NK-92 treated with Interleukin-12 subunit alpha and Interleukin-12 subunit beta, amount 100 ng/mL, for 24 hours (cell line): ENCODE measurements around the gene BMAL1.
A peak's percentile ranks its signal among the peaks of the same experiment; 100 is the strongest.

Source experiments
- DNase-seq: peaks from one replicate; lab custom pipeline; 2025; lab: John Stamatoyannopoulos, UW

The BMAL1 gene

GRCh38 chr11:13316528-13316961 is 39.0 kb downstream of the BMAL1 start:
- DNase-seq, result no peak

GRCh38 chr11:13317293-13318080 is 39.9 kb downstream of the BMAL1 start:
- DNase-seq, result no peak

- DNase-seq, result no peak
Measured at GRCh38 chr11:13318498-13319295, 41.1 kb downstream of the BMAL1 start.

- no peak for DNase-seq
Measured at GRCh38 chr11:13320688-13321087, 43.1 kb downstream of the BMAL1 start.

GRCh38 chr11:13321431-13321830 is 43.8 kb downstream of the BMAL1 start:
- DNase-seq, result no peak

- DNase-seq, result no peak
Measured at GRCh38 chr11:13324141-13324540, 46.6 kb downstream of the BMAL1 start.

- DNase-seq, result no peak
Measured at GRCh38 chr11:13324709-13325108, 47.1 kb downstream of the BMAL1 start.

GRCh38 chr11:13327421-13327820 is 49.8 kb downstream of the BMAL1 start:
- no peak for DNase-seq

- DNase-seq, result no peak
Measured at GRCh38 chr11:13328286-13328685, 50.7 kb downstream of the BMAL1 start.

GRCh38 chr11:13329670-13330356 is 52.2 kb downstream of the BMAL1 start:
- DNase-seq, result no peak

- DNase-seq, result no peak
Measured at GRCh38 chr11:13332124-13332523, 54.5 kb downstream of the BMAL1 start.

GRCh38 chr11:13333456-13333957 is 55.9 kb downstream of the BMAL1 start:
- no peak for DNase-seq

- no peak for DNase-seq
Measured at GRCh38 chr11:13334034-13334786, 56.6 kb downstream of the BMAL1 start.

- DNase-seq, result peak; percentile 56
Measured at GRCh38 chr11:13335319-13335718, 57.7 kb downstream of the BMAL1 start.

GRCh38 chr11:13336246-13336878 is 58.8 kb downstream of the BMAL1 start:
- no peak for DNase-seq

- no peak for DNase-seq
Measured at GRCh38 chr11:13338019-13338426, 60.4 kb downstream of the BMAL1 start.

- DNase-seq, result no peak
Measured at GRCh38 chr11:13338427-13339069, 61.0 kb downstream of the BMAL1 start.

GRCh38 chr11:13339195-13340153 is 61.9 kb downstream of the BMAL1 start:
- DNase-seq, result no peak

GRCh38 chr11:13341026-13341425 is 63.4 kb downstream of the BMAL1 start:
- no peak for DNase-seq
